ENCODE data around the gene FOXP1. TPM values are rescaled to one million over a fixed set of nuclear protein-coding genes. Genes with fewer than 3 reads are reported as not detected.

FOXP1 gene
- total and polyA plus RNA-seq, 2 of the 13 experiments (the other 11 are each of a cell fraction or from before 2014, with no cell fraction given) = 40.4 to 59.0 TPM

DNA sequence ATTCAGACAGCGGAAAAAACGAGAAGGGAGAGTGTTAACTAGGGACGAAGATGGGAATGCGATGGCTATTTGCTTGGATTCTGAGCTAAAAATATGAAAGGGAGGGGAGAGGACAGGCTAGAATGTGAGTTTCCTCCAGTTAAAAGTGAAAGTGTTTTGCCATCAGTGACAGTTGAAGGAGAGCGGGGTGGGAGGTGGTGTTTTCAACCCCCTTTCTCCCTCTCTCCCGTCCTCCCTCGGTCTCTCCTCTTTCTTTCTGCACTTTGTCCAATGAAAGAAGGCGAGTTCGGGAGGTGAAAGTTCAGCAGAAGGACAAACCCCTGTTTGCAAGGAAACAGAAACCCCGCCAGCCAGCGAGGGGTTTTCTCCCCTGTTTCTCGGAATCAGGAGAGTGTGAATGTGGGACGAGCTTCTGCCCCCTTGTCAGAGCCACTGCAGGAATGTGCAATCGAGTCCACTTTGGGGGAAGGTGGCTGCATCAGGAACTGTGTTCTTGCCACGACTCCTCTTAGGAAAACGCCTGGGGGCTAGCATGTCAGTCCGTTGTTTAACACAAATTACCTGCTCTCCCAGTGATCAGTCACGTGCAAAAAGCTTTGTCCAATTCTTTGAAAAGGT is 975 bp upstream of the FOXP1 start (continued):
- TF ChIP-seq, protein P1, sequence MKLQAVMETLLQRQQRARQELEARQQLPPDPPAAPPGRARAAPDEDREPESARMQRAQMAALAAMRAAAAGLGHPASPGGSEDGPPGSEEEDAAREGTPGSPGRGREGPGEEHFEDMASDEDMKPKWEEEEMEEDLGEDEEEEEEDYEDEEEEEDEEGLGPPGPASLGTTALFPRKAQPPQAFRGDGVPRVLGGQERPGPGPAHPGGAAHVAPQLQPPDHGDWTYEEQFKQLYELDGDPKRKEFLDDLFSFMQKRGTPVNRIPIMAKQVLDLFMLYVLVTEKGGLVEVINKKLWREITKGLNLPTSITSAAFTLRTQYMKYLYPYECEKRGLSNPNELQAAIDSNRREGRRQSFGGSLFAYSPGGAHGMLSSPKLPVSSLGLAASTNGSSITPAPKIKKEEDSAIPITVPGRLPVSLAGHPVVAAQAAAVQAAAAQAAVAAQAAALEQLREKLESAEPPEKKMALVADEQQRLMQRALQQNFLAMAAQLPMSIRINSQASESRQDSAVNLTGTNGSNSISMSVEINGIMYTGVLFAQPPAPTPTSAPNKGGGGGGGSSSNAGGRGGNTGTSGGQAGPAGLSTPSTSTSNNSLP (IDR thresholded peaks at IDR 0.05; ENCODE audit: low read depth, low read length) = no peak
- TF ChIP-seq, protein P2, sequence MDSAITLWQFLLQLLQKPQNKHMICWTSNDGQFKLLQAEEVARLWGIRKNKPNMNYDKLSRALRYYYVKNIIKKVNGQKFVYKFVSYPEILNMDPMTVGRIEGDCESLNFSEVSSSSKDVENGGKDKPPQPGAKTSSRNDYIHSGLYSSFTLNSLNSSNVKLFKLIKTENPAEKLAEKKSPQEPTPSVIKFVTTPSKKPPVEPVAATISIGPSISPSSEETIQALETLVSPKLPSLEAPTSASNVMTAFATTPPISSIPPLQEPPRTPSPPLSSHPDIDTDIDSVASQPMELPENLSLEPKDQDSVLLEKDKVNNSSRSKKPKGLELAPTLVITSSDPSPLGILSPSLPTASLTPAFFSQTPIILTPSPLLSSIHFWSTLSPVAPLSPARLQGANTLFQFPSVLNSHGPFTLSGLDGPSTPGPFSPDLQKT (CRISPR knock-in tag; IDR thresholded peaks at IDR 0.05; ENCODE audit: borderline replicate concordance) = no peak
- TF ChIP-seq JDP2 (CRISPR knock-in tag; IDR thresholded peaks at IDR 0.05; ENCODE audit: borderline replicate concordance) = no peak
- no peak for TF ChIP-seq NBN (conservative IDR thresholded peaks at IDR 0.05)
- peak; percentile 30; the same call in 1 of the 2 replicates for TF ChIP-seq ZNF605 (CRISPR knock-in tag; IDR thresholded peaks at IDR 0.05)
- peak; percentile 68 for TF ChIP-seq HNF4A (CRISPR knock-in tag; IDR thresholded peaks at IDR 0.05)
- TF ChIP-seq THAP11 (CRISPR knock-in tag; IDR thresholded peaks at IDR 0.05) = no peak
- TF ChIP-seq, protein P3, sequence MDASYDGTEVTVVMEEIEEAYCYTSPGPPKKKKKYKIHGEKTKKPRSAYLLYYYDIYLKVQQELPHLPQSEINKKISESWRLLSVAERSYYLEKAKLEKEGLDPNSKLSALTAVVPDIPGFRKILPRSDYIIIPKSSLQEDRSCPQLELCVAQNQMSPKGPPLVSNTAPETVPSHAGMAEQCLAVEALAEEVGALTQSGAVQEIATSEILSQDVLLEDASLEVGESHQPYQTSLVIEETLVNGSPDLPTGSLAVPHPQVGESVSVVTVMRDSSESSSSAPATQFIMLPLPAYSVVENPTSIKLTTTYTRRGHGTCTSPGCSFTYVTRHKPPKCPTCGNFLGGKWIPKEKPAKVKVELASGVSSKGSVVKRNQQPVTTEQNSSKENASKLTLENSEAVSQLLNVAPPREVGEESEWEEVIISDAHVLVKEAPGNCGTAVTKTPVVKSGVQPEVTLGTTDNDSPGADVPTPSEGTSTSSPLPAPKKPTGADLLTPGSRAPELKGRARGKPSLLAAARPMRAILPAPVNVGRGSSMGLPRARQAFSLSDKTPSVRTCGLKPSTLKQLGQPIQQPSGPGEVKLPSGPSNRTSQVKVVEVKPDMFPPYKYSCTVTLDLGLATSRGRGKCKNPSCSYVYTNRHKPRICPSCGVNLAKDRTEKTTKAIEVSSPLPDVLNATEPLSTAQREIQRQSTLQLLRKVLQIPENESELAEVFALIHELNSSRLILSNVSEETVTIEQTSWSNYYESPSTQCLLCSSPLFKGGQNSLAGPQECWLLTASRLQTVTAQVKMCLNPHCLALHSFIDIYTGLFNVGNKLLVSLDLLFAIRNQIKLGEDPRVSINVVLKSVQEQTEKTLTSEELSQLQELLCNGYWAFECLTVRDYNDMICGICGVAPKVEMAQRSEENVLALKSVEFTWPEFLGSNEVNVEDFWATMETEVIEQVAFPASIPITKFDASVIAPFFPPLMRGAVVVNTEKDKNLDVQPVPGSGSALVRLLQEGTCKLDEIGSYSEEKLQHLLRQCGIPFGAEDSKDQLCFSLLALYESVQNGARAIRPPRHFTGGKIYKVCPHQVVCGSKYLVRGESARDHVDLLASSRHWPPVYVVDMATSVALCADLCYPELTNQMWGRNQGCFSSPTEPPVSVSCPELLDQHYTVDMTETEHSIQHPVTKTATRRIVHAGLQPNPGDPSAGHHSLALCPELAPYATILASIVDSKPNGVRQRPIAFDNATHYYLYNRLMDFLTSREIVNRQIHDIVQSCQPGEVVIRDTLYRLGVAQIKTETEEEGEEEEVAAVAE (CRISPR knock-in tag; IDR thresholded peaks at IDR 0.05; ENCODE audit: borderline replicate concordance) = no peak
- TF ChIP-seq KDM4B (CRISPR knock-in tag; IDR thresholded peaks at IDR 0.05) = peak; percentile 53; the same call in 1 of the 2 replicates
- TF ChIP-seq, protein P4, sequence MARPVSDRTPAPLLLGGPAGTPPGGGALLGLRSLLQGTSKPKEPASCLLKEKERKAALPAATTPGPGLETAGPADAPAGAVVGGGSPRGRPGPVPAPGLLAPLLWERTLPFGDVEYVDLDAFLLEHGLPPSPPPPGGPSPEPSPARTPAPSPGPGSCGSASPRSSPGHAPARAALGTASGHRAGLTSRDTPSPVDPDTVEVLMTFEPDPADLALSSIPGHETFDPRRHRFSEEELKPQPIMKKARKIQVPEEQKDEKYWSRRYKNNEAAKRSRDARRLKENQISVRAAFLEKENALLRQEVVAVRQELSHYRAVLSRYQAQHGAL (CRISPR knock-in tag; IDR thresholded peaks at IDR 0.05; ENCODE audit: not compliant biosample characterization) = no peak
- TF ChIP-seq ZNF781 (CRISPR knock-in tag; IDR thresholded peaks at IDR 0.05; ENCODE audit: borderline replicate concordance, not compliant biosample characterization) = no peak
- TF ChIP-seq ZNF724P (CRISPR knock-in tag; IDR thresholded peaks at IDR 0.05; ENCODE audit: borderline replicate concordance) = no peak
- TF ChIP-seq, protein P5, sequence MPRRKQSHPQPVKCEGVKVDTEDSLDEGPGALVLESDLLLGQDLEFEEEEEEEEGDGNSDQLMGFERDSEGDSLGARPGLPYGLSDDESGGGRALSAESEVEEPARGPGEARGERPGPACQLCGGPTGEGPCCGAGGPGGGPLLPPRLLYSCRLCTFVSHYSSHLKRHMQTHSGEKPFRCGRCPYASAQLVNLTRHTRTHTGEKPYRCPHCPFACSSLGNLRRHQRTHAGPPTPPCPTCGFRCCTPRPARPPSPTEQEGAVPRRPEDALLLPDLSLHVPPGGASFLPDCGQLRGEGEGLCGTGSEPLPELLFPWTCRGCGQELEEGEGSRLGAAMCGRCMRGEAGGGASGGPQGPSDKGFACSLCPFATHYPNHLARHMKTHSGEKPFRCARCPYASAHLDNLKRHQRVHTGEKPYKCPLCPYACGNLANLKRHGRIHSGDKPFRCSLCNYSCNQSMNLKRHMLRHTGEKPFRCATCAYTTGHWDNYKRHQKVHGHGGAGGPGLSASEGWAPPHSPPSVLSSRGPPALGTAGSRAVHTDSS (CRISPR knock-in tag; conservative IDR thresholded peaks at IDR 0.05) = no peak
- TF ChIP-seq, protein P6, sequence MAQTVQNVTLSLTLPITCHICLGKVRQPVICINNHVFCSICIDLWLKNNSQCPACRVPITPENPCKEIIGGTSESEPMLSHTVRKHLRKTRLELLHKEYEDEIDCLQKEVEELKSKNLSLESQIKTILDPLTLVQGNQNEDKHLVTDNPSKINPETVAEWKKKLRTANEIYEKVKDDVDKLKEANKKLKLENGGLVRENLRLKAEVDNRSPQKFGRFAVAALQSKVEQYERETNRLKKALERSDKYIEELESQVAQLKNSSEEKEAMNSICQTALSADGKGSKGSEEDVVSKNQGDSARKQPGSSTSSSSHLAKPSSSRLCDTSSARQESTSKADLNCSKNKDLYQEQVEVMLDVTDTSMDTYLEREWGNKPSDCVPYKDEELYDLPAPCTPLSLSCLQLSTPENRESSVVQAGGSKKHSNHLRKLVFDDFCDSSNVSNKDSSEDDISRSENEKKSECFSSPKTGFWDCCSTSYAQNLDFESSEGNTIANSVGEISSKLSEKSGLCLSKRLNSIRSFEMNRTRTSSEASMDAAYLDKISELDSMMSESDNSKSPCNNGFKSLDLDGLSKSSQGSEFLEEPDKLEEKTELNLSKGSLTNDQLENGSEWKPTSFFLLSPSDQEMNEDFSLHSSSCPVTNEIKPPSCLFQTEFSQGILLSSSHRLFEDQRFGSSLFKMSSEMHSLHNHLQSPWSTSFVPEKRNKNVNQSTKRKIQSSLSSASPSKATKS (CRISPR knock-in tag; IDR thresholded peaks at IDR 0.05) = no peak
- peak; percentile 76; the same call in 1 of the 2 replicates for TF ChIP-seq KMT2B (CRISPR knock-in tag; IDR thresholded peaks at IDR 0.05)
- no peak for TF ChIP-seq ELF3 (CRISPR knock-in tag; IDR thresholded peaks at IDR 0.05)
- TF ChIP-seq PTBP1 (IDR thresholded peaks at IDR 0.05; ENCODE audit: low read depth, low read length, poor library complexity, severe bottlenecking) = no peak
